Trophoblast cell (in vitro differentiated cells and primary cell): ENCODE data around the gene CFLAR.

Experiments used
- DNase-seq, 2 donors: peaks; one replicate each; pipeline ENCODE4 v3.0.0-alpha.2; 2016
- H2AFZ ChIP-seq: 2 replicates; pipeline ENCODE4 v1.6.1; 2013; ENCODE audit warnings: low read length, moderate library complexity, mild to moderate bottlenecking; ENCODE audit not compliant: insufficient read depth, poor library complexity
- H2AK5ac ChIP-seq: 2 replicates; pipeline ENCODE4 v1.6.1; 2013; ENCODE audit warnings: mild to moderate bottlenecking, low read length
- H2BK120ac ChIP-seq: 2 replicates; pipeline ENCODE4 v1.6.1; 2013; ENCODE audit warnings: low read length, mild to moderate bottlenecking, moderate library complexity; ENCODE audit not compliant: insufficient read depth, poor library complexity
- H2BK12ac ChIP-seq: 2 replicates; pipeline ENCODE4 v1.6.1; 2013; ENCODE audit warnings: mild to moderate bottlenecking, low read length, moderate library complexity
- H2BK5ac ChIP-seq: 2 replicates; pipeline ENCODE4 v1.6.1; 2013; ENCODE audit warnings: low read length, low read depth, moderate library complexity, mild to moderate bottlenecking; ENCODE audit not compliant: poor library complexity
- H3K14ac ChIP-seq: 2 replicates; pipeline ENCODE4 v1.6.1; 2013; ENCODE audit warnings: mild to moderate bottlenecking, low read length
- H3K18ac ChIP-seq: 2 replicates; pipeline ENCODE4 v1.6.1; 2013; ENCODE audit warnings: mild to moderate bottlenecking, low read length
- H3K23ac ChIP-seq: 2 replicates; pipeline ENCODE4 v1.6.1; 2013; ENCODE audit warnings: low read length
- H3K27ac ChIP-seq: 2 replicates; pipeline ENCODE4 v1.5.1; 2013; ENCODE audit warnings: low read depth, mild to moderate bottlenecking, inconsistent platforms, low read length, moderate library complexity
- H3K27me3 ChIP-seq: 2 replicates; pipeline ENCODE4 v1.6.1; 2013; ENCODE audit warnings: inconsistent platforms, mild to moderate bottlenecking, low read length, moderate library complexity; ENCODE audit not compliant: insufficient read depth
- H3K36me3 ChIP-seq, 2 experiments: 1 replicate in 1 of 2; 2 replicates in 1 of 2; pipeline ENCODE4 v1.6.1; 2013; ENCODE audit warnings: low read length in 2 of 2, mild to moderate bottlenecking in 2 of 2, moderate library complexity in 1 of 2; ENCODE audit not compliant: insufficient read depth in 2 of 2, control insufficient read depth in 1 of 2
- H3K4ac ChIP-seq: 2 replicates; pipeline ENCODE4 v1.6.1; 2013; ENCODE audit warnings: low read depth, mild to moderate bottlenecking, low read length, moderate library complexity
- H3K4me1 ChIP-seq, 2 experiments: 1 replicate in 1 of 2; 2 replicates in 1 of 2; pipeline ENCODE4 v1.6.1; 2013; ENCODE audit warnings: low read length in 2 of 2, mild to moderate bottlenecking in 2 of 2, moderate library complexity in 1 of 2; ENCODE audit not compliant: insufficient read depth in 2 of 2, control insufficient read depth in 1 of 2
- H3K4me2 ChIP-seq: 2 replicates; pipeline ENCODE4 v1.6.1; 2013; ENCODE audit warnings: inconsistent platforms, mild to moderate bottlenecking, low read length, moderate library complexity
- H3K4me3 ChIP-seq: 2 replicates; pipeline ENCODE4 v1.5.1; 2013; ENCODE audit warnings: mild to moderate bottlenecking, low read depth, low read length, inconsistent platforms
- H3K79me1 ChIP-seq: one replicate; pipeline ENCODE4 v1.6.1; 2013; ENCODE audit warnings: low read length
- H3K79me2 ChIP-seq: 2 replicates; pipeline ENCODE4 v1.6.1; 2013; ENCODE audit warnings: low read length, mild to moderate bottlenecking; ENCODE audit not compliant: control insufficient read depth, insufficient read depth, poor library complexity
- H3K9ac ChIP-seq: 2 replicates; pipeline ENCODE4 v1.6.1; 2013; ENCODE audit warnings: mild to moderate bottlenecking, low read length
- H3K9me3 ChIP-seq: 2 replicates; pipeline ENCODE4 v1.6.1; 2013; ENCODE audit warnings: low read depth, mild to moderate bottlenecking, control low read depth, inconsistent platforms, low read length; ENCODE audit not compliant: insufficient read depth
- H4K12ac ChIP-seq: 2 replicates; pipeline ENCODE4 v1.6.1; 2013; ENCODE audit warnings: low read depth, mild to moderate bottlenecking, low read length, moderate library complexity
- H4K8ac ChIP-seq: 2 replicates; pipeline ENCODE4 v1.6.1; 2013; ENCODE audit warnings: low read depth, mild to moderate bottlenecking, low read length, moderate library complexity
- H4K91ac ChIP-seq: one replicate; pipeline ENCODE4 v1.6.1; 2013; ENCODE audit warnings: low read depth, mild to moderate bottlenecking, low read length, moderate library complexity
- WGBS: extraction: QIAGEN DNeasy Blood & Tissue Kit; methylation state at CpG from one replicate; pipeline ENCODE4 v1.1.7; 2013; ENCODE audit warnings: missing lambda C conversion rate; ENCODE audit not compliant: insufficient read length, insufficient coverage; ENCODE audit errors: extremely low coverage; 5-methylcytosine and 5-hydroxymethylcytosine counted together

The CFLAR gene

DNA sequence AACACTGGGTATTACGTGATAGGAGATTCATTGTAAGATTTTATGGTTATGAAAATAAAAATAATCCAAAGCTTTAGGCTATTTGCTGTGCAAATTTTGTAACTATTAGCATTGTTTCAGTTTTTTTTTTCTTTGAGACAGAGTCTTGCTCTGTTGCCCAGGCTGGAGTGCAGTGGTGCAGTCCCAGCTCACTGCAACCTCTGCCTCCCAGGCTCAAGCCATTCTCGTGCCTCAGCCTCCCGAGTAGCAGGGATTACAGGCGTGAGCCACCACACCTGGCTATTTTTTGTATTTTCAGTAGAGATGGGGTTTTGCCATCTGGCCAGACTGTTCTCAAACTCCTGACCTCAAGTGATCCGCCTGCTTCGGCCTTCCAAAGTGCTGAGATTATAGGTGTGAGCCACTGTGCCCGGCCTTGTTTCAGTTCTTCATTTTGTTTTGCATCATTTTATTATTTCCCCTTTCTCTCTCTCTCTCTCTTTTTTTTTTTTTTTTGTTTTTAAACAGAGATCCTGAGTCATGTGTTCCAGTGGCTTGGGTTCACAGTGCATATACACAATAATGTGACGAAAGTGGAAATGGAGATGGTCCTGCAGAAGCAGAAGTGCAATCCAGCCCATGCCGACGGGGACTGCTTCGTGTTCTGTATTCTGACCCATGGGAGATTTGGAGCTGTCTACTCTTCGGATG is 92.7 kb downstream of the CFLAR start:
- no peak overlapping the region for H2BK12ac ChIP-seq

DNA sequence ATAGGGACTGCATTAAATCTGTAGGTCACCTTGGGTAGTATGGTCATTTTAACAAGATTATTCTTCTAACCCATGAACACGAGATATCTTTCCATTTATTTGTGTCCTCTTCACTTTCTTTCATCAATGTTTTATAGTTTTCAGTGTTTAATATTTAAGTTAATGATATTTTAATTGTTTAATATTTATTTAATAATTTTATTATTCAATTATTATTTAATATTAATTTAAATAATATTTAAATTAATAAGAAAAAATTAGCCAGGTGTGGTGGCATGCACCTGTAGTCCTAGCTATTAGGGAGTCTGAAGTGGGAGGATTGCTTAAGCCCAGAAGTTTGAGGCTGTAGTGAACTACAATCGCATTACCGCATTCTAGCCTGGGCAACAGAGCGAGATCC is 100.0 kb downstream of the CFLAR start:
- WGBS = no CpG with 5 or more reads among the region's 4 CpGs
- H3K4me2 ChIP-seq = no peak overlapping the region
- H3K4ac ChIP-seq = no peak overlapping the region
- no peaks in the 10 kb centered on the region for H3K9me3 ChIP-seq
- H3K79me2 ChIP-seq = no peaks in the 10 kb centered on the region
- H3K36me3 ChIP-seq = no peaks in the 10 kb centered on the region
- H3K4me1 ChIP-seq = peaks cover 4 to 6% of the 10 kb centered on the region in 2 experiments
- H3K14ac ChIP-seq = no peak overlapping the region
- H3K9ac ChIP-seq = no peak overlapping the region
- no peak overlapping the region for H2AK5ac ChIP-seq
- H3K23ac ChIP-seq = no peak overlapping the region
- H3K27me3 ChIP-seq = no peaks in the 10 kb centered on the region
- H4K12ac ChIP-seq = no peak overlapping the region
- H4K91ac ChIP-seq = no peak overlapping the region
- H3K79me1 ChIP-seq = no peaks in the 10 kb centered on the region
- no peak overlapping the region for H3K4me3 ChIP-seq
- DNase-seq = no peak
- no peak overlapping the region for H4K8ac ChIP-seq
- H2BK5ac ChIP-seq = no peak overlapping the region
- H3K27ac ChIP-seq = no peak overlapping the region
- no peak overlapping the region for H2BK12ac ChIP-seq
- no peak overlapping the region for H3K18ac ChIP-seq
- no peak overlapping the region for H2BK120ac ChIP-seq
- no peak overlapping the region for H2AFZ ChIP-seq

More for the DNA sequence above, 92.7 kb downstream of the CFLAR start:
- Histone ChIP-seq H3K4me3 (no peak overlapping the region), H4K12ac (no peak overlapping the region), H3K18ac (no peak overlapping the region), H3K23ac (no peak overlapping the region), H2AFZ (no peak overlapping the region), H3K27me3 (no peaks in the 10 kb centered on the region), H3K4me2 (no peak overlapping the region), H3K27ac (no peak overlapping the region), H2AK5ac (no peak overlapping the region), H3K4ac (no peak overlapping the region), H2BK5ac (no peak overlapping the region), H3K9me3 (no peaks in the 10 kb centered on the region), H3K4me1 (no peaks in the 10 kb centered on the region), H3K79me2 (no peaks in the 10 kb centered on the region), H3K14ac (no peak overlapping the region), H2BK120ac (no peak overlapping the region), H4K8ac (no peak overlapping the region), H3K36me3 (no peaks in the 10 kb centered on the region), H4K91ac (no peak overlapping the region), H3K79me1 (no peaks in the 10 kb centered on the region), H3K9ac (no peak overlapping the region)
- DNase-seq = peak in 1 of 2 donors; percentile 21
- no CpG with 5 or more reads among the region's 12 CpGs for WGBS

DNA sequence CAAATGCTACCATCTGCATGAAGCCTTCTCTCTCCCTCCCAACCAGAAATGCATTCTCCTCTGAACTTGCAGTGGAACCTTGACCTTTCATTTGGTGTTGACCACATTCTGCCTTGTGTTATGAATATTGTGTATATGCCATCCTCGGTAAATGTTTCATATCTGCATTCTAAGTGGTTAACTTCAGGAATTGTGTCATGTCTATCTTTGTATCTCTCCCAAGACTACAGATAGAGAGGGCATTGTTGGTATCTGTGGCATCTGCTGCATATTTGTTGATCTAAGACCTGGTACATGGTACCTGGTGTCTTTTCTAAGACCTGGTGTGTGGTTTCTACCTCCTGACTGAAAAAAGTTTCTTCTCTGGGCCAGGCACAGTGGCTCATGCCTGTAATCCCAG is 101.0 kb downstream of the CFLAR start:
- no peak overlapping the region for H3K9ac ChIP-seq
- no peaks in the 10 kb centered on the region for H3K9me3 ChIP-seq
- H2BK12ac ChIP-seq = no peak overlapping the region
- H3K27me3 ChIP-seq = no peaks in the 10 kb centered on the region
- H3K23ac ChIP-seq = no peak overlapping the region
- peaks cover 4 to 6% of the 10 kb centered on the region in 2 experiments for H3K4me1 ChIP-seq
- no peak overlapping the region for H3K4me3 ChIP-seq
- no peak overlapping the region for H4K91ac ChIP-seq
- no peak overlapping the region for H3K27ac ChIP-seq
- no peak overlapping the region for H2AFZ ChIP-seq
- no peak overlapping the region for H2BK120ac ChIP-seq
- H3K79me2 ChIP-seq = no peaks in the 10 kb centered on the region
- H4K8ac ChIP-seq = no peak overlapping the region
- DNase-seq = no peak
- H2BK5ac ChIP-seq = no peak overlapping the region
- no peak overlapping the region for H4K12ac ChIP-seq
- WGBS = no CpG with 5 or more reads among the region's 1 CpG
- no peaks in the 10 kb centered on the region for H3K79me1 ChIP-seq
- H3K18ac ChIP-seq = no peak overlapping the region
- no peak overlapping the region for H3K4me2 ChIP-seq
- no peak overlapping the region for H2AK5ac ChIP-seq
- H3K4ac ChIP-seq = no peak overlapping the region
- H3K36me3 ChIP-seq = no peaks in the 10 kb centered on the region
- no peak overlapping the region for H3K14ac ChIP-seq

DNA sequence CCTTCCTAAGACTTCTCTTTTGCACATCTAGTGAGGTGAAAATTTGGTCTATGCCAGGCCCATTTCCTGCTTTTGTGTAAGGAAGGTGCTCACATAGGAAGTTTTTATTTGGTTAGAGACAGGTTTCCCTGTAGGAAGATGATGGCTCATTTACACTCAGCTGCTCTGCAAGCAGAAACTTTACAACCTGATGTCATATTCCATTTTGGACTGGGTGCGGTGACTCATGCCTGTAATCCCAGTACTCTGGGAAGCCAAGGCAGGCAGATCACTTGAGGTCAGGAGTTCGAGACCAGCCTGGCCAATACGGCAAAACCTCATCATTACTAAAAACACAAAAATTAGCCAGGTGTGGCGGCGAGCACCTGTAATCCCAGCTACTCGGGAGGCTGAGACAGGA is 102.8 kb downstream of the CFLAR start:
- Histone ChIP-seq H4K12ac (no peak overlapping the region), H3K27ac (no peak overlapping the region), H2BK5ac (no peak overlapping the region), H3K4me2 (no peak overlapping the region), H3K79me2 (no peaks in the 10 kb centered on the region), H2BK12ac (no peak overlapping the region), H3K4ac (no peak overlapping the region), H3K23ac (no peak overlapping the region), H2BK120ac (no peak overlapping the region), H4K91ac (no peak overlapping the region), H4K8ac (no peak overlapping the region), H3K27me3 (no peaks in the 10 kb centered on the region), H3K79me1 (no peaks in the 10 kb centered on the region), H2AFZ (no peak overlapping the region), H3K9me3 (no peaks in the 10 kb centered on the region), H3K9ac (no peak overlapping the region), H3K36me3 (no peaks in the 10 kb centered on the region), H3K18ac (no peak overlapping the region), H3K4me3 (no peak overlapping the region), H3K4me1 (peaks cover 4 to 6% of the 10 kb centered on the region in 2 experiments), H2AK5ac (no peak overlapping the region), H3K14ac (no peak overlapping the region)
- DNase-seq = no peak
- no CpG with 5 or more reads among the region's 6 CpGs for WGBS
